ENCODE results near the gene ZFC3H1. TPM values are rescaled to one million over a fixed set of nuclear protein-coding genes. Genes with fewer than 3 reads are reported as not detected.
"Not testable (repeated sequence)": the region's sequence is repeated elsewhere in the genome, so short reads cannot be mapped to it uniquely, and the experiment has no call there.

The ZFC3H1 gene
- total and polyA plus RNA-seq, 11 donors = 9.8 to 27.3 (median 17.4) TPM

- no peaks in the 10 kb centered on the region for H3K4me1 ChIP-seq
- no peak overlapping the region for H3K27ac ChIP-seq
- no peaks in the 10 kb centered on the region for H3K9me3 ChIP-seq
- H3K27me3 ChIP-seq = no peaks in the 10 kb centered on the region
- peaks cover 0 to 54% (median 22%) of the 10 kb centered on the region in 9 donors for H3K36me3 ChIP-seq
- TF ChIP-seq CTCF (IDR thresholded peaks at IDR 0.05) (no peak), POLR2A (IDR thresholded peaks at IDR 0.05) (no peak)
- intact Hi-C loops (cut with DNase I) = no loop called here
- H3K4me3 ChIP-seq = no peak overlapping the region
- 88 to 98% (median 93%) methylated on average over 2 of the region's 2 CpGs for WGBS, 4 donors
- ATAC-seq (no peak), DNase-seq (no peak)
These were observed 41.3 kb upstream of the ZFC3H1 start for GRCh38 chr12:71704920-71705319.

GRCh38 chr12:71703206-71703605 lies 39.6 kb upstream of the ZFC3H1 start:
- Histone ChIP-seq H3K9me3 (no peaks in the 10 kb centered on the region), H3K27me3 (no peaks in the 10 kb centered on the region), H3K4me1 (no peaks in the 10 kb centered on the region), H3K4me3 (no peak overlapping the region), H3K27ac (no peak overlapping the region), H3K36me3 (peaks cover 0 to 70% (median 39%) of the 10 kb centered on the region in 9 donors)
- DNase-seq (no peak), ATAC-seq (no peak)
- intact Hi-C loops (cut with DNase I) = no loop called here
- WGBS, 4 donors = 47 to 79% (median 76%) methylated on average over 2 of the region's 2 CpGs
- TF ChIP-seq CTCF (IDR thresholded peaks at IDR 0.05) (no peak), POLR2A (IDR thresholded peaks at IDR 0.05) (no peak)

GRCh38 chr12:71702590-71702989 lies 38.9 kb upstream of the ZFC3H1 start:
- 96 to 100% (median 98%) methylated on average over 5 of the region's 5 CpGs for WGBS, 4 donors
- no peaks in the 10 kb centered on the region for H3K4me1 ChIP-seq
- no peak overlapping the region for H3K4me3 ChIP-seq
- intact Hi-C loops (cut with DNase I) = no loop called here
- DNase-seq (no peak), ATAC-seq (no peak)
- no peaks in the 10 kb centered on the region for H3K9me3 ChIP-seq
- peaks cover 0 to 76% (median 45%) of the 10 kb centered on the region in 9 donors for H3K36me3 ChIP-seq
- H3K27me3 ChIP-seq = no peaks in the 10 kb centered on the region
- no peak overlapping the region for H3K27ac ChIP-seq
- TF ChIP-seq CTCF (IDR thresholded peaks at IDR 0.05) = no peak
- TF ChIP-seq POLR2A (IDR thresholded peaks at IDR 0.05) = no peak

- H3K4me1 ChIP-seq; H3K27me3 ChIP-seq; intact Hi-C loops (cut with DNase I); H3K9me3 ChIP-seq; H3K4me3 ChIP-seq; H3K27ac ChIP-seq; DNase-seq; ATAC-seq: not testable (repeated sequence)
- 96 to 99% (median 97%) methylated on average over 8 of the region's 8 CpGs for WGBS, 4 donors
- H3K36me3 ChIP-seq = peaks cover 0 to 81% (median 49%) of the 10 kb centered on the region in 9 donors
These were observed 38.5 kb upstream of the ZFC3H1 start for GRCh38 chr12:71702181-71702580.

GRCh38 chr12:71695782-71696181 lies 32.1 kb upstream of the ZFC3H1 start:
- 92 to 100% (median 100%) methylated on average over 1 of the region's 1 CpG for whole genome bisulfite sequencing, 4 donors
- Histone ChIP-seq H3K4me1 (peaks cover 0 to 24% (median 2%) of the 10 kb centered on the region in 12 donors), H3K27me3 (no peaks in the 10 kb centered on the region), H3K9me3 (no peaks in the 10 kb centered on the region), H3K27ac (no peak overlapping the region), H3K36me3 (peaks cover 0 to 67% (median 44%) of the 10 kb centered on the region in 9 donors), H3K4me3 (no peak overlapping the region)
- ATAC-seq (no peak), DNase-seq (no peak)
- TF ChIP-seq POLR2A (IDR thresholded peaks at IDR 0.05) = no peak
- TF ChIP-seq CTCF (IDR thresholded peaks at IDR 0.05) = no peak
- intact Hi-C loops (cut with DNase I) = no loop called here
